SKM-1 treated with dmso at 0.1 percent for 144 hours (cell line): ENCODE data around the gene SETD4.

Experiments used
- DNase-seq: peaks from one replicate; lab custom pipeline; 2025; ENCODE audit not compliant: unreplicated experiment; lab: John Stamatoyannopoulos, UW

Gene SETD4

GRCh38 chr21:36010801-36011200, 49.5 kb downstream of the SETD4 start:
- no peak for DNase-seq

GRCh38 chr21:36008505-36008904, 51.8 kb downstream of the SETD4 start:
- no peak for DNase-seq

- no peak for DNase-seq
Observed at GRCh38 chr21:36005879-36006400, 54.4 kb downstream of the SETD4 start.

GRCh38 chr21:36005018-36005417, 55.3 kb downstream of the SETD4 start:
- DNase-seq = no peak

GRCh38 chr21:36004441-36004840, 55.9 kb downstream of the SETD4 start:
- no peak for DNase-seq

GRCh38 chr21:36003776-36004175, 56.5 kb downstream of the SETD4 start:
- no peak for DNase-seq

GRCh38 chr21:35996217-35996616, 64.1 kb downstream of the SETD4 start:
- no peak for DNase-seq

GRCh38 chr21:35995522-35996088, 64.7 kb downstream of the SETD4 start:
- DNase-seq = no peak

GRCh38 chr21:35994613-35995012, 65.7 kb downstream of the SETD4 start:
- no peak for DNase-seq

- no peak for DNase-seq
Observed at GRCh38 chr21:35993875-35994490, 66.3 kb downstream of the SETD4 start.

GRCh38 chr21:35991131-35991530, 69.2 kb downstream of the SETD4 start:
- no peak for DNase-seq

GRCh38 chr21:35990609-35991008, 69.7 kb downstream of the SETD4 start:
- no peak for DNase-seq

- DNase-seq = no peak
Observed at GRCh38 chr21:35989138-35989735, 71.1 kb downstream of the SETD4 start.

- no peak for DNase-seq
Observed at GRCh38 chr21:35988416-35989137, 71.7 kb downstream of the SETD4 start.

- DNase-seq = no peak
Observed at GRCh38 chr21:35987475-35987874, 72.9 kb downstream of the SETD4 start.

GRCh38 chr21:35984654-35985361, 75.5 kb downstream of the SETD4 start:
- no peak for DNase-seq
